NCI-H1092 treated with DMSO at 0.1 percent for 48 hours (cell line): ENCODE measurements around the gene KIF22.
"Not testable (repeated sequence)": the region's sequence is repeated elsewhere in the genome, so short reads cannot be mapped to it uniquely, and the experiment has no call there.

Experiments used
- DNase-seq: peaks from one replicate; lab custom pipeline; 2025; lab: John Stamatoyannopoulos, UW

KIF22 gene

GRCh38 chr16:29815032-29815721 is 24.6 kb downstream of the KIF22 start:
- peak; percentile 79 for DNase-seq

GRCh38 chr16:29815793-29816693 is 25.5 kb downstream of the KIF22 start, which contains the start of gene PAGR1:
TSS of gene PAGR1 (plus strand) at chr16:29816152. CDS start at chr16:29816526, 374 bp downstream.
- DNase-seq = peak; percentile 99

- DNase-seq = peak; percentile 41
These were observed 26.3 kb downstream of the KIF22 start for GRCh38 chr16:29816694-29817441.

- DNase-seq = no peak
These were observed 27.5 kb downstream of the KIF22 start for GRCh38 chr16:29818082-29818481.

- DNase-seq = no peak
These were observed 29.0 kb downstream of the KIF22 start for GRCh38 chr16:29819506-29819905.

GRCh38 chr16:29820271-29820701 is 29.7 kb downstream of the KIF22 start, which contains the start of gene MVP:
TSS of gene MVP (plus strand) at chr16:29820462. CDS start at chr16:29830550, 10,088 bp downstream.
- DNase-seq = no peak

- no peak for DNase-seq
These were observed 30.4 kb downstream of the KIF22 start for GRCh38 chr16:29820730-29821642.

GRCh38 chr16:29821643-29822115 is 31.1 kb downstream of the KIF22 start:
- no peak for DNase-seq

GRCh38 chr16:29824589-29825144 is 34.1 kb downstream of the KIF22 start:
- DNase-seq = no peak

GRCh38 chr16:29825145-29826044 is 34.8 kb downstream of the KIF22 start:
- no peak for DNase-seq

GRCh38 chr16:29826342-29826695 is 35.8 kb downstream of the KIF22 start:
- DNase-seq = no peak

- no peak for DNase-seq
These were observed 40.2 kb downstream of the KIF22 start for GRCh38 chr16:29830774-29831173.

- no peak for DNase-seq
These were observed 40.9 kb downstream of the KIF22 start for GRCh38 chr16:29831490-29831889.

- not testable (repeated sequence) for DNase-seq
These were observed 42.7 kb downstream of the KIF22 start for GRCh38 chr16:29833219-29833618.

- no peak for DNase-seq
These were observed 43.5 kb downstream of the KIF22 start for GRCh38 chr16:29834079-29834478.

GRCh38 chr16:29835926-29836325 is 45.4 kb downstream of the KIF22 start:
- no peak for DNase-seq

GRCh38 chr16:29836623-29837022 is 46.1 kb downstream of the KIF22 start:
- no peak for DNase-seq

- no peak for DNase-seq
These were observed 47.3 kb downstream of the KIF22 start for GRCh38 chr16:29837841-29838240.

GRCh38 chr16:29839822-29840221 is 49.3 kb downstream of the KIF22 start:
- DNase-seq = no peak

- no peak for DNase-seq
These were observed 49.7 kb downstream of the KIF22 start for GRCh38 chr16:29840240-29840639.
